Left renal cortex interstitium (tissue), 4 donors: Measurements from ENCODE around the gene MBLAC1. TPM values are rescaled to one million over a fixed set of nuclear protein-coding genes. Genes with fewer than 3 reads are reported as not detected.
A peak's percentile ranks its signal among the peaks of the same experiment; 100 is the strongest.

ENCODE experiments used
- DNase-seq, 4 donors: peaks; one replicate each; pipeline ENCODE4 v3.0.0-alpha.2; 2013; ENCODE audit warnings: low read depth in 4 of 4, low spot score in 2 of 4, missing footprints in 1 of 4
- polyA plus RNA-seq, 4 donors: library from polyadenylated mRNA; unstranded; fragments of 120-200 nt; gene quantifications; one replicate each; pipeline ENCODE4 v1.2.1, GENCODE V29; 2013; ENCODE audit not compliant: insufficient read length in 4 of 4

The MBLAC1 gene
- 1 to 10 TPM; 1.7 to 2.5 (median 1.9) TPM for polyA plus RNA-seq

- DNase-seq = peak; percentile 90 to 92 (median 92)
Observed at GRCh38 chr7:100126931-100127865, at the start of gene MBLAC1. MBLAC1 (plus strand) TSS chr7:100126967; CDS start chr7:100127396, 429 bp downstream.

DNA sequence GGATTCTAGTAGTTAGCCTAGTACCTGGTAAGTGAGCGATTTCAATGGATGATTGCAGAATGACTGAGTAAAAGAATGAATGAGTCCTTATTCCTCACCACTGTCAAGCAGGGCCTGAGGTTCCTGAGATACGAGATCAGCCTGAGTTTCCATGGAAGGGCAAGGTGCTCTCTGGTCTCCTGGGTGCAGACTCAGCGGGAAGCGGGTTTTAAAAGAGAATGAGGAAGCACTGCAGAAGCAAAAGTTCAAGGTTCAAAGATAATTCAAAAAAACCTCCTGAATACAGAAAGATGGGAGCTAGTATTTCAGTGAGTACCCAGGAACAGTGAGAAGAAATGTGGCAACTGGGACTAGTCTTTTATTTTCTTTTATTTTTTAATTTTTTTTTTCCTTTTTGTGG, 49.6 kb upstream of the MBLAC1 start:
- no peak for DNase-seq

- no peak for DNase-seq
Observed at GRCh38 chr7:100079024-100079560, 47.7 kb upstream of the MBLAC1 start.

- DNase-seq = no peak
Observed at GRCh38 chr7:100080907-100081534, 45.7 kb upstream of the MBLAC1 start.

DNA sequence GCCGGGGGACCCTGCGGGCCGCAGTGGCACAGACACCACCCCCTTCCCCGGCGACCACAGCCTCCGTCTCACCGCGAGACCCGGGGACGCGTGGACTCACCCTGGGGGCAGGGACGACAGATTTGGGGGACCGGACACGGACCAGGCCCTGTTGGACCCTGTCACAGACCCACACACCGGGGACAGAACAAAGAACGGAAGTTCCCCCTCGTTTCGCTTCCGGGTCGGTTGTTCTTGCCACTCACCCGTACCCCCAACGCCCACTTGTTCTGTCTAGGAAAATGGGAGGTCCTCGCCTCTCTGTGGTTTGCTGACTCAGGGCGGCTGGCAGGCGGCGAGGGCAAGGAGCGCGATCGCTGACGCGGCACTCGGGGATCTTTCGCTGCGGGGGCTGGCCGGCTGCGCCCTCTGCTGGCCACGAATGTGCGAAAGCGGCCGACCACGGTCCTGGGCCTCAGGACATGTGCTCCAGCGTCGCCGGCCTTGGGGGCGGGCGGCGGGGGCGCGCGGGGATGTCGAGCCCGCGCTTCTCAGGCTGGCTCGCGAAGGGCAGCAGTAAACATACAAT, 45.1 kb upstream of the MBLAC1 start, which contains the start of gene ZNF3:
Gene ZNF3, minus strand, starts transcription at position 189 of the 568 bp plus-strand sequence. CDS start 4,366 bp downstream, outside the sequence.
- peak; percentile 94 to 99 (median 96) for DNase-seq

GRCh38 chr7:100082978-100083377, 43.8 kb upstream of the MBLAC1 start:
- DNase-seq = no peak

DNA sequence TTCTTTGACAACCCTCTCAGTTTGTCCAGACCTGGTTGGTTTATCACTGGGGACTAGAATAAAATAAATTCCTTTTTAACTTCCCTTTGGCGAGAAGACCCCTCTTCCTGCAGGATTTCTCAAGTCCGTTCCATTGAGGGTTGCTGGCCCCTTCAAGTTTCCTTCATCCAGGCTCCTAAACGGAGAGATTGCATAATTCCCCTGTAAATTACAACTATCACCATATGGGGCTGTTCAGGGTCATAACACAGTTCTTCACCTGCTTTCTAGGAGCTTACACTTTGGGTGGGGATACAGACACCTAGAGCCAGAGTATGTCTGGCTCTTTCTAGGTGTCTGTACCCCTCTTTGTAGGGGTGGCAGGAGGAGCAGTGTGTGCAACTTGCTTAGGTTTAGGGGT, 41.3 kb upstream of the MBLAC1 start:
- no peak for DNase-seq

- no peak for DNase-seq
Observed at GRCh38 chr7:100087055-100087750, 39.6 kb upstream of the MBLAC1 start.

DNA sequence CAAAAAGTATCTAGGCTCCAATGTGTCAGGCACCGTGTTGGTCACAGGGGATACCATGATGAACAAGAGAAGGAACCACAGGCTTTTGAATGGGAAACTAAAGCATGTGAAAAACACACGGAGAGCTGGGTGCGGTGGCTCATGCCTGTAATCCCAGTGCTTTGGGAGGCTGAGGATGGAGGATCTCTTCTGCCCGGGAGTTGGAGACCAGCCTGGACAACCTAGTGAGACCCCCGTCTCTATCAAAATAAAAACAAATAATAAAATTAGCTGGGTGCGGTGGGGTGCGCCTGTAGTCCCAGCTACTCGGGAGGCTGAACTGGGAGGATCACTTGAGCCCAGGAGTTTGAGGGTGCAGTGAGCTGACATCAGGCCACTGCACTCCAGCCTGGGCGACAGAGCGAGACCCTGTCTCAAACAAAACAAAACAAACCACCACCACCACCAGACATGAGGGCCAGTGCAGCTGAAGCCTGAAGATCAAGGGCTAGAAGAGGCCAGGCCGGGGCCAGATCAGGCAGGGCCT, 38.6 kb upstream of the MBLAC1 start:
- no peak for DNase-seq

GRCh38 chr7:100088621-100089457, 37.9 kb upstream of the MBLAC1 start, which contains the start of gene COPS6:
COPS6 (plus strand) TSS chr7:100088969; CDS start chr7:100088991, 22 bp downstream.
- DNase-seq = peak in 2 of 4 donors; percentile 54 to 76

GRCh38 chr7:100089458-100090196, 37.1 kb upstream of the MBLAC1 start:
- no peak for DNase-seq

GRCh38 chr7:100090527-100091410, 36.0 kb upstream of the MBLAC1 start:
- no peak for DNase-seq

DNA sequence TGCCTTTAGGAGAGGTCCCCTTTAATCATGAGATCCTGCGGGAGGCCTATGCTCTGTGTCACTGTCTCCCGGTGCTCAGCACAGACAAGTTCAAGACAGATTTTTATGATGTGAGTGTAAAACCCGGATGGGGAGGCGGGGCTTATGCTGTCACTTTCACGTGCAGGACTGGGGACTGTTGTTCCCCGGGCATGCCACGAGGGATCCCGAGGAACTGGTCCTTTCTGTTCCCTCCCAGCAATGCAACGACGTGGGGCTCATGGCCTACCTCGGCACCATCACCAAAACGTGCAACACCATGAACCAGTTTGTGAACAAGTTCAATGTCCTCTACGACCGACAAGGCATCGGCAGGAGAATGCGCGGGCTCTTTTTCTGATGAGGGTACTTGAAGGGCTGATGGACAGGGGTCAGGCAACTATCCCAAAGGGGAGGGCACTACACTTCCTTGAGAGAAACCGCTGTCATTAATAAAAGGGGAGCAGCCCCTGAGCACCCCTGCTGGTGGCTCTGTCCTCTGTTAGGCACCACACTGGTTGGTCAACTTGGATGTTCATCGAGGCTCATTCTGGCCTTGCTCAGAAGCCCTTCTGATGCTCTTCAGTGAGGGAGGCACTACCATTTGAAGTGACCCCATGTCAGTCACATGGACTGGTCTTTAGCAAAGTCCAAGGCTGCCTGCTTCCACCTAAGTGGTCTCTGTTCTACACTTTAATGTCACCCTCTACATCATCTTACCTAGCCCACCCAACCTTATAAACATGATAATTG, 35.2 kb upstream of the MBLAC1 start:
- no peak for DNase-seq

DNA sequence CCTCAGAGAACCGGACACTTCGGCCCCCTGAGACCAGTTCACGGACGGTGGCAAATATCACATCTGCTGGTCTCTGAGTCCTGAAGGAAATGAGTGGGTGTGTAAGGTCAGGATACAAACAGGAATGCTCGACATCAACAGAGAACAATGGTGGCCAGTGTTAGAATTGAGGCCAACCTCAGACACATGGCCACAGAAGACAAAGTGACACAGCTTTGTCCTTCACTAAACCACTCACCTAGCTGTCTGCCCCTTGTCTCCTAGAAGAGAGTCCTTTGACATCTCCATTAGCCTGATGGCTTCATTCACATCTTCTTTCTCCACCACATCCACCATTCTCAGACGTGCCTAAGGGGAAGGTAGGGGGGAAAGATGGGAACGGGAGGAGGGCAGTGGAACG, 33.7 kb upstream of the MBLAC1 start:
- DNase-seq = no peak

DNA sequence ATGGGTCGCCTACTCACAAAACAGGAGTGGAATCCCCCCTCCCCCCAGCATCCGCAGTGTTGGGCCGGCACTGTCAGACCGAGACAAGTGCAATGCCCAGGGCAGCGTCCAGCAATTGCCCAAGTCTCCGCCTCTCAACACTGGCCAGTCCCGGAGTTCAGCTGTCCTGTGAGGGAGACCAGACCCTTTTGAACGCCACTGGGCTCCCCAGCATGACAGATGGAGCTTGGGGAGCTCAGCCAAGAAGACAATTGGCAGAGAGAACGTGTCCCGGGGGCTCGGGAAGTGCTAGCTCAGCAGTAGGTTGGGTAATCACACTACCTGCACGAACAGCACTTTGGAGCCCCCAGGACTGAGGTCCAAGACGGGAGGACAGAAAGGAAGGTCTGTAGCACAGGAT, 33.3 kb upstream of the MBLAC1 start:
- DNase-seq = no peak

GRCh38 chr7:100093925-100094486, 32.8 kb upstream of the MBLAC1 start:
- DNase-seq = no peak
